HFFc6 (cell line): ENCODE results near the gene SAMD8. TPM values are rescaled to one million over a fixed set of nuclear protein-coding genes. Genes with fewer than 3 reads are reported as not detected.
"Not testable (repeated sequence)": the region's sequence is repeated elsewhere in the genome, so short reads cannot be mapped to it uniquely, and the experiment has no call there.

Experiments used
- DNase-seq: peaks from one replicate; pipeline ENCODE4 v3.0.0-alpha.2; 2018
- H3K27ac Mint-ChIP-seq: 2 replicates; pipeline ENCODE4 v1.8.0; 2020; ENCODE audit warnings: mild to moderate bottlenecking, mixed read lengths
- H3K27me3 Mint-ChIP-seq: 2 replicates; pipeline ENCODE4 v1.8.0; 2021; ENCODE audit warnings: mild to moderate bottlenecking, moderate library complexity, mixed read lengths; ENCODE audit not compliant: insufficient read depth
- H3K36me3 Mint-ChIP-seq: 2 replicates; pipeline ENCODE4 v1.8.0; 2021; ENCODE audit warnings: low read depth, mixed read lengths
- H3K4me1 Mint-ChIP-seq: 2 replicates; pipeline ENCODE4 v1.8.0; 2020; ENCODE audit warnings: low read depth, mixed read lengths
- H3K4me3 Mint-ChIP-seq: 2 replicates; pipeline ENCODE4 v1.8.0; 2020; ENCODE audit warnings: mild to moderate bottlenecking, moderate library complexity, mixed read lengths
- H3K9me3 Mint-ChIP-seq: 2 replicates; pipeline ENCODE4 v1.8.0; 2020; ENCODE audit warnings: mild to moderate bottlenecking, mixed read lengths
- total RNA-seq, 6 experiments: library from RNA; stranded (reverse); fragmentation: NEBNext Ultra II Directional; extraction: Animal tissue kit (Norgen Biotek cat#: 25700); gene quantifications; 2 replicates in 1 of 6; 3 replicates in 5 of 6; pipeline ENCODE4 v1.2.3, GENCODE V29; 2021
- TF ChIP-seq, protein P1 (sequence below): fragments of 200-600 bp; sonication (generic); IDR thresholded peaks from 2 replicates; pipeline ENCODE4 v1.5.0; 2021; ENCODE audit warnings: antibody characterized with exemption, mild to moderate bottlenecking

SAMD8 gene
- total RNA-seq, 6 experiments from 2014 or later = 26.5 to 31.5 (median 29.9) TPM

DNA sequence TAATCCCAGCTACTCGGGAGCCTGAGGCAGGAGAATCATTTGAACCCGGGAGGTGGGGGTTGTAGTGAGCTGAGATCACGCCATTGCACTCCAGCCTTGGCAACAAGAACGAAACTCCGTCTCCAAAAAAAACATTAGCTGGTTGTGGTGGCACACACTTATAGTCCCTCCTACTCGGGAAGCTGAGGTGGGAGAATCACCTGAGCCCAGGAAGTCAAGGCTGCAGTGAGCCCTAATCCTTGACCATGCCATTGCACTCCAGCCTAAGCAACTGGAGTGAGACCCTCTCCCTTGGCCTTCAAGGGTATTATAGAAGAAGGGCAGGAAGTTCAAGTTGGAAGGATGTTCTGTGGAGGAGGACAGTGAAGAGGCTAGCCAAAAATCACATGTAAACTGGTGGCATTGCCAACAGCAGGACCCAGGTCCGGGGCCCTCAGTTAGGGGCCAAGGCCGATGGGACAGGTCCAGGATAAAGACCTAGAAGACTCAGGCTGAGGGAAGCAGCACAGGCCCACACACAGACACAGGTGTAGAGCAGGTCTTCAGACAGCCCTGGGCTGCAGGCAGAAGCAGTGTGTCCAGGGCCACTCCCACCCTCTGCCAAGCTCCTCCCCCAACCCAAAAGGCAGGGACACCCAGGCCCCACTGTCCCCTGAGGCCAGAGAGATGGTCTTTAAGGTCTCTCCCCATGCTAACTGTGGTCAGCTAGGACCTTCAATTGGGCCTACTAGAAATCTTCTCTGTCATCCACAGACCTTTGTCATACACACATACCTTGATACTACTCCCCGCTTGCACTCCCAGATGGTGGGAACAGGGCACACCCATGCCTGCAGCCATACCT is 8.4 kb upstream of the SAMD8 start:
- H3K9me3 Mint-ChIP-seq = no peaks in the 10 kb centered on the region
- TF ChIP-seq, protein P1, sequence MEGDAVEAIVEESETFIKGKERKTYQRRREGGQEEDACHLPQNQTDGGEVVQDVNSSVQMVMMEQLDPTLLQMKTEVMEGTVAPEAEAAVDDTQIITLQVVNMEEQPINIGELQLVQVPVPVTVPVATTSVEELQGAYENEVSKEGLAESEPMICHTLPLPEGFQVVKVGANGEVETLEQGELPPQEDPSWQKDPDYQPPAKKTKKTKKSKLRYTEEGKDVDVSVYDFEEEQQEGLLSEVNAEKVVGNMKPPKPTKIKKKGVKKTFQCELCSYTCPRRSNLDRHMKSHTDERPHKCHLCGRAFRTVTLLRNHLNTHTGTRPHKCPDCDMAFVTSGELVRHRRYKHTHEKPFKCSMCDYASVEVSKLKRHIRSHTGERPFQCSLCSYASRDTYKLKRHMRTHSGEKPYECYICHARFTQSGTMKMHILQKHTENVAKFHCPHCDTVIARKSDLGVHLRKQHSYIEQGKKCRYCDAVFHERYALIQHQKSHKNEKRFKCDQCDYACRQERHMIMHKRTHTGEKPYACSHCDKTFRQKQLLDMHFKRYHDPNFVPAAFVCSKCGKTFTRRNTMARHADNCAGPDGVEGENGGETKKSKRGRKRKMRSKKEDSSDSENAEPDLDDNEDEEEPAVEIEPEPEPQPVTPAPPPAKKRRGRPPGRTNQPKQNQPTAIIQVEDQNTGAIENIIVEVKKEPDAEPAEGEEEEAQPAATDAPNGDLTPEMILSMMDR = no peak
- no peak overlapping the region for H3K27ac Mint-ChIP-seq
- no peak for DNase-seq
- H3K36me3 Mint-ChIP-seq = no peaks in the 10 kb centered on the region
- H3K27me3 Mint-ChIP-seq = no peaks in the 10 kb centered on the region
- H3K4me3 Mint-ChIP-seq = no peak overlapping the region
- H3K4me1 Mint-ChIP-seq = peaks cover 6% of the 10 kb centered on the region

DNA sequence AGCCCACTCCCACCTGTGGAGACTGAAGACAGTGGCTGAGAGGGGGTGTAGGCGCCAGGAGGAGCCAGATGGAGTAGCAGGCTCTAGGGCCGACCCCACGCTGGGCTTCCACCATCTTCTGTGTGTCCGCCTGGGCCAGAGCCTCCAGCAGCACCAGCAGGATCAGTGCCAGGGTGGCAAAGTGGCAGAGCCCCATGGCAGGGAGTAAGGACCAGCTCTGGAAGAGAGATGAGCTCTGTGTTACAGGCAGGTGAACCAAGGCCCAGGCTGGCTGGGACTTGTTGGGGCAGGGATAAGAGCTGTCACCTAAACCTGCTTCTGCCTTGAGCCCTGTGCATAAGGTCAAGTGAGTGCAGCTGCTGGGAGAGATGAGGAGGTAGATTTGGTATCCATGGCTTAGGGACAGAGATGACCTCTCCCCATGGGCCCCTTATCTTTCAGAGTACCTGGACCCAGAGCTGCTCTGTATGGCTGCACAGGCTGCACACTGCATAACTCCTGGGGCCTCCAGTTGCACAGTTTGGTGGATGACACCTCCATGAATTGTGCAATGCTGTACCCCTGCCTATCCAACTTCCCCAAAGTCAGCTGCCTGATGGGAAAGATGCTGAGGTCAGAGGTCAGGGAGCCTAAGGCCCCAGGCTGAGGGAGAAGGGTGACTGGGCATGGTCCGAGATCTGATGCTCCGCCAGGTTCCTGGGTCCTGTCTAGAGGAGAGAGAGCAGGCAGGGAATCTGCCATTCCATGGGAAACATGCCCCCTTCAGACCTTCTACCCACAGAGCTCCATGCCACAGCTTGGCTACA is 7.4 kb upstream of the SAMD8 start:
- DNase-seq = no peak
- Mint-ChIP-seq H3K4me3 (no peak overlapping the region), H3K27ac (no peak overlapping the region), H3K9me3 (no peaks in the 10 kb centered on the region), H3K4me1 (peaks cover 10% of the 10 kb centered on the region), H3K36me3 (no peaks in the 10 kb centered on the region), H3K27me3 (no peaks in the 10 kb centered on the region)
- TF ChIP-seq, protein P1 = no peak

DNA sequence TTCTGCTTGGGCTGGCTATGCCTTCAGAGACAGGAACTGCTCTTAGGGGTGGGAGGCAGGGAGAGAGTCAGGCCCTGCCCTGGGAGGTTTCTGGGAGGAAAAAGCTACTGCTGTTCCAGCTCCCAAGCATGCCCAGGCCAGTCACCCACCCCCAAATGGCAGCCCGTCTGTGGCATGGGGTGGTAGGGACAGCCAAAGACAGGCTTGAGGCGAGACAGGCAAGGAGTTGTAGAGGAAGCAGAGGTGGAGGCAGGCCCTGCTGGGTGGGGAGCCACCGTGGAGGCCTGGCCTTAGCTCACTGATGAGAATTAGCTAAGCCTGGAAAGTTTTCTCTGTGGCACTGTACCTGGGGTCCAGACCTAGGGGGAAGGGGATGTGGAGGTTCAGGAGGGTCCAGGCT is 6.6 kb upstream of the SAMD8 start:
- H3K27me3 Mint-ChIP-seq = no peaks in the 10 kb centered on the region
- H3K9me3 Mint-ChIP-seq = no peaks in the 10 kb centered on the region
- no peaks in the 10 kb centered on the region for H3K36me3 Mint-ChIP-seq
- DNase-seq = no peak
- TF ChIP-seq, protein P1 = no peak
- peaks cover 15% of the 10 kb centered on the region for H3K4me1 Mint-ChIP-seq
- H3K4me3 Mint-ChIP-seq = no peak overlapping the region
- H3K27ac Mint-ChIP-seq = no peak overlapping the region

DNA sequence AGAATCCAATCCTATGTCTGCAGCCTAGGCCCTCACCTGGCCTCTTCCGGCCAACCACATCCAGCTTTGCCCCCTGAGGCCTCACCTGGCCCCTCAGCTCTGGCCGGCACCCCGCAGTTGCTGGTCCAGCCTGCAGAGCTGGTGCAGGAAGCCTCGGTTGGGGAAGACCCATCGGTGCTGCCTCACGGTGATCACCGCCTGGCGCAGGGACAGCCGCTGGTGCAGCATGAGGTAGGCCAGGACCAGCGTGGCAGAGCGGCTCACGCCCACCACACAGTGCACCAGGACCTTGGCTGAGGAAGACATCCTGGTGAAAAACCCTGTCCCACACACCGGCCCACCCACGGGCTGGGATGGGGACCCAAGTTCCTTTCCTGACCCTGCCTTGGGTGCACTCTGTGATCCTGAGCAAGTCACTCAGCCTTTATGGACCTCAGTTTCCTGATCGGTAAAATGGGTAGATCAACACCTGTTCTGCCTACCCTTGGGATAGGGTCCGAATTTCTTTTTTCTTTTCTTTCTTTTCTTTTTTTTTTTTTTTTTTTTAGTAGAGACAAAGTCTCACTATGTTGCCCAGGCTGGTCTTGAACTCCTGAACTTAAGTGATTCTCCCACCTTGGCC is 5.8 kb upstream of the SAMD8 start:
- H3K9me3 Mint-ChIP-seq = no peaks in the 10 kb centered on the region
- H3K27ac Mint-ChIP-seq = no peak overlapping the region
- no peaks in the 10 kb centered on the region for H3K36me3 Mint-ChIP-seq
- TF ChIP-seq, protein P1 = no peak
- DNase-seq = no peak
- no peaks in the 10 kb centered on the region for H3K27me3 Mint-ChIP-seq
- no peak overlapping the region for H3K4me3 Mint-ChIP-seq
- peaks cover 19% of the 10 kb centered on the region for H3K4me1 Mint-ChIP-seq

DNA sequence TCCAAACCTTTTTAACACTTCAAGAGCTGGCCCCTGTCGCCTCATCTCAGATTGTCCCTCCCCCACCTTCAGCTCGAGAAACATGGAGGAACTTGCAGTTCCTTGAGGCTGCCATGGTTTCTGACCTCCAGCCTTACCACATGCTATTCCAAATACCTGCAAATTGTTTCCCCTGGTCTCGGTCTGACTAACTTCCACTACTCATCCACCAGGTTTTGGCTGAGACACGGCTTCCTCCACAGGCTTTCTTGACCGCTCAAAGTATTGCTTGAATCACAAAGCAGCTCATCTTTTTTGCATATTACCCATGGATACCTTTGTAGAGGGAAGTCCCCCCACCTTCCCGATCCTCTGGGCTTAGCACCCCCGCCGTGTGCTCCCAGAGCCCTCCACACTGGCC is 5.2 kb upstream of the SAMD8 start:
- Mint-ChIP-seq H3K27ac (no peak overlapping the region), H3K36me3 (no peaks in the 10 kb centered on the region), H3K4me3 (no peak overlapping the region), H3K9me3 (no peaks in the 10 kb centered on the region), H3K4me1 (peaks cover 19% of the 10 kb centered on the region), H3K27me3 (no peaks in the 10 kb centered on the region)
- TF ChIP-seq, protein P1 = no peak
- DNase-seq = no peak

DNA sequence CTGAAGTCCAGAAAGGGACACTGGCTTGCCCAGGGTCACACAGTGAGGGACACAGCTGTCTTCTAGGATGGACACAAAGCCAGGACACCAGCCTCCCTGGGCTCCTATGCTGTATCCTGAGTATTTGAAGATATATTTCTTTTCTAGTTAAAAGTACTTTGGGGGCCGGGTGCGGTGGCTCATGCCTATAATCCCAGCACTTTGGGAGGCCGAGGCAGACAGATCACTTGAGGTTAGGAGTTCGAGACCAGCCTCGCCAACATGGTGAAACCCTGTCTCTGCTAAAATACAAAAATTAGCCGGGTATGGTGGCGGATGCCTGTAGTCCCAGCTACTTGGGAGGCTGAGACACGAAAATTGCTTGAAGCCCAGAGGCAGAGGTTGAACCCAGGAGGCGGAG is 4.6 kb upstream of the SAMD8 start:
- H3K27me3 Mint-ChIP-seq, DNase-seq, H3K9me3 Mint-ChIP-seq, H3K4me3 Mint-ChIP-seq, H3K27ac Mint-ChIP-seq, H3K36me3 Mint-ChIP-seq: not testable (repeated sequence)
- peaks cover 19% of the 10 kb centered on the region for H3K4me1 Mint-ChIP-seq
